GM10248 (cell line): Measurements from ENCODE around the gene COG2.
"Not testable (repeated sequence)": the region's sequence is repeated elsewhere in the genome, so short reads cannot be mapped to it uniquely, and the experiment has no call there.

ENCODE experiments used
- CTCF ChIA-PET: fragments of 300-600 bp; sonication (Branson Sonifier 250); formaldehyde crosslinking; extraction: SDS; loops from one replicate; lab custom pipeline; 2021; ENCODE audit warnings: antibody characterized with exemption; lab: Yijun Ruan, JAX
- POLR2A ChIA-PET: fragments of 350-650 bp; sonication (Branson Sonifier 250); formaldehyde crosslinking; extraction: SDS; loops from one replicate; lab custom pipeline; 2020; ENCODE audit warnings: antibody characterized with exemption; lab: Yijun Ruan, JAX
- DNase-seq: peaks from one replicate; pipeline ENCODE4 v3.0.0; 2012; ENCODE audit errors: extremely low spot score
- TF ChIP-seq, protein P1 (sequence below): IDR thresholded peaks from 2 replicates; pipeline ENCODE4 v1.5.1; 2012; ENCODE audit warnings: mild to moderate bottlenecking, low read depth; ENCODE audit errors: extremely low read depth, missing control alignments, control extremely low read depth

The COG2 gene

DNA sequence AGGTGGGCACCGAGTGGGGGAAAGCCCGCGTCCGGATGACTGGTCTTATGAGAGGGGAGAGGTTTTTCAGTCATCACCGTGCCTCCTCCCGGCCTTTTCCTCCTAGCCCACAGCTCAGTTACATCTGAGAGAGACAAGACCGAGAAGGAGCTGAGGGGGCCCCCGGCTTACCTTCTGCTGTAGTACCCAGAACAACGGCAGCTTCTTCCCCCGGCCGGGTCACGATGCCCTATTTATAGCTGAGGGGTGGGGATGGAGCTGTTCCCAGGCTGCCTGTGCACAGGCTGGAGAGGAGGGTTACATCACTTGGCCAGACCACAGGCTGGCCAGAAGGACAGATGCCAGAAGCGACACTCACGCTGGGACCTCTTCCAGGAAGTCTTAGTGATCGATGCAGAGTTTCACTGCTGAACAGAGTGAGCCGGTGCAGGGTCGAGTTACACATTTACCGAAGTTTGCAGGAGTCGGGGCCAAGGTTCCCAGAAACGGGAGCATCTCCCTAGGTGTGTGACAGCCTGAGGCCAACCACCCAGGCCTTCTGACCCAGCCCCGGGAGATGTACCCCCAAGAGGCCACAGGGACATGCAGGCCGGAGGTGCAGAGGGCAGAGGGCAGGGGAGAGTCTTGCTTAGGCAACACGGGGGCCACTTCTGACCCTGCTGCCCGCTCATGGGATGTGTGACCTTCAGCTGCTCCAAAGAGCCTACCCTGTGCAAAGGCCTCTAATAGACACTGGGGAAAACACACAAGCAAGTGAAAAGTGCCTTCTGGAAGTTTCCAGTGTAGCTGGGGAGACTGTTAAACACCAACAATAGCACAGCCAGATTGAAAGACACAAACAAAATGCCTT, 71.9 kb downstream of the COG2 start, which contains the start of gene AGT:
Gene AGT, minus strand, starts transcription at position 208 of the 850 bp plus-strand sequence. CDS start 3,299 bp downstream, outside the sequence.
- DNase-seq, result no peak
- ChIA-PET POLR2A (no interaction called here), CTCF (no interaction called here)
- TF ChIP-seq, protein P1, sequence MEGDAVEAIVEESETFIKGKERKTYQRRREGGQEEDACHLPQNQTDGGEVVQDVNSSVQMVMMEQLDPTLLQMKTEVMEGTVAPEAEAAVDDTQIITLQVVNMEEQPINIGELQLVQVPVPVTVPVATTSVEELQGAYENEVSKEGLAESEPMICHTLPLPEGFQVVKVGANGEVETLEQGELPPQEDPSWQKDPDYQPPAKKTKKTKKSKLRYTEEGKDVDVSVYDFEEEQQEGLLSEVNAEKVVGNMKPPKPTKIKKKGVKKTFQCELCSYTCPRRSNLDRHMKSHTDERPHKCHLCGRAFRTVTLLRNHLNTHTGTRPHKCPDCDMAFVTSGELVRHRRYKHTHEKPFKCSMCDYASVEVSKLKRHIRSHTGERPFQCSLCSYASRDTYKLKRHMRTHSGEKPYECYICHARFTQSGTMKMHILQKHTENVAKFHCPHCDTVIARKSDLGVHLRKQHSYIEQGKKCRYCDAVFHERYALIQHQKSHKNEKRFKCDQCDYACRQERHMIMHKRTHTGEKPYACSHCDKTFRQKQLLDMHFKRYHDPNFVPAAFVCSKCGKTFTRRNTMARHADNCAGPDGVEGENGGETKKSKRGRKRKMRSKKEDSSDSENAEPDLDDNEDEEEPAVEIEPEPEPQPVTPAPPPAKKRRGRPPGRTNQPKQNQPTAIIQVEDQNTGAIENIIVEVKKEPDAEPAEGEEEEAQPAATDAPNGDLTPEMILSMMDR, result no peak

DNA sequence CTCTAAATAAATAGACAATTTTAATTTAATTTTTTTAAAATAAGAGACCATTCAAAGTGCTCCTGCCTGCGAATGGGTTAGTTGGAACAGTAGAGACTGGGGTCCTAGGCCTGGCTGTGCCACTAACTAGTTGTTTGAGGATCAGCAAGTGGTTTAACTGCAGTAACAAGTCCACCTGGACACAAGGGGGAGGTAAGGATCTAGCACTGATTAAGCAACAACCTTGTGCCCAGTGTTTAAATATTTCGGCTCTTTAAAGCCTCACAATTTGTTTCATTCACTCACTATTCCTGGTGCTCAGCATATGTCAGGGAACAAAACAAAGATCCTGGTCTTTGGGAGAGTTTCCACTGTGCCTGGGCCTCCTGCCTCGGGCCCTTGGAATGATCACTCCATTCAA, 73.2 kb downstream of the COG2 start:
- ChIA-PET POLR2A (no interaction called here), CTCF (no interaction called here)
- TF ChIP-seq, protein P1, result no peak

DNA sequence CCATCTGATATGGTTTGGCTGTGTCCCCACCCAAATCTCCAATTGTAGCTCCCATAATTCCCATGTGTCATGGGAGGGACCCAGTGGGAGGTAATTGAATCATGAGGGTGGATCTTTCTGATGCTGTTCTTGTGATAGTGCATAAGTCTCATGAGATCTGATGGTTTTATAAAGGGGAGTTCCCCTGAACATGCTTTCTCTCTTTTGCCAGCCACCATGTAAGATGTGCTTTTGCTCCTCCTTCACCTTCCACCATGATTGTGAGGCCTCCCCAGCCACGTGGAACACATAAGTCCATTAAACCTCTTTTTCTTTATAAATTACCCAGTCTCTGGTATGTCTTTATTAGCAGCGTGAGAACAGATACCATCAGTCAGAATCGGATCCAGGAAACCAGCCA, 74.2 kb downstream of the COG2 start:
- POLR2A ChIA-PET, DNase-seq: not testable (repeated sequence)
- CTCF ChIA-PET, result interaction anchor here (1.0 kb wide), 1 partner anchor 13 kb away, joined by 3 read pairs; no protein-coding TSS in a partner anchor

More for the DNA sequence above, 73.2 kb downstream of the COG2 start:
- no peak for DNase-seq

DNA sequence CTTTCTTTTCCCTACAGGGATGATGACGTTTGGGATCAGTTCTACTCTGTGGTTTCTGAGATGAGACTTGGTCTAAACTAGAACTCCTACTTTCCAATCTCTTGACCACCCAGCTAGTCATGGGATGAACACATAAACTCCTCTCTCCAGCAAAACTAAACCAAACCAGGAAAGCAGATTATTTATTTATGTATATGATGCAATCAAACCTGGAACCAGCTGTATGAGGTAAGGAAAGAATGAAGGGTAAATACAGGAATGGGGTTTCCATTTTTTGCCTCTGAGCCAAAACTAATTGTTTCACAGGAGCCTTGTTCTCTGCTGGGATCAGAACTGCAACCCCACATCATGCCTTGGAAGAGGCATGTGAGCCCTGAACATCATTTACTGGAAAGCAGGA, 75.0 kb downstream of the COG2 start:
- DNase-seq, result no peak
- CTCF ChIA-PET, result interaction anchor here (1.0 to 1.1 kb wide), 2 partner anchors 13 to 19 kb away, joined by 3 read pairs; no protein-coding TSS in a partner anchor
- POLR2A ChIA-PET, result no interaction called here
- TF ChIP-seq, protein P1, result no peak

DNA sequence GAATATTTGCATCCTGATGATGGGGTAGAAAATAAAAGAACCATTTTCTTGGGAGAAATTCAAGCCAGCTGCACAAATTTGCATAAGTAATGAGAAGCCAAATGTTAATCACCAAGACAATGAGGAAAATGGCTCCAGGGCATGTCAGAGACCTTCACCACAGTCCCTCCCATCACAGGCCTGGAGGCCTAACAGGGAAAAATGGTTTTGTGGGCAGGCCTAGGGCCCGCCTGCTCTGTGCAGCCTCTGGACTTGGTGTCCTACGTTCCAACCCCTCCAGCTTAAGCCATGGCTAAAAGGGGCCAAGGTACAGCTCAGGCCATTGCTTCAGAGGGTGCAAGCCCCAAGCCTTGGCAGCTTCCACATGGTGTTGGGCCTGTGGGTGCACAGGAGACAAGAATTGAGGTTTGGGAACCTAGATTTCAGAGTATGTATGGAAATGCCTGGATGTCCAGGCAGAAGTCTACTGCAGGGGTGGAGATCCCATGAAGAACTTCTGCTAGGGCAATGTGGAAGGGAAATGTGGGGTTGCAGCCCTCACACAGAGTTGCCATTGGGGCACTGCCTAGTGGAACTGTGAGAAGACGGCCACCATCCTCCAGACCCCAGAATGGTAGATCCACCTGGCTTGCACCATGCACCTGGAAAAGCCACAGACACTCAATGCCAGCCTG, 79.7 kb downstream of the COG2 start:
- DNase-seq, CTCF ChIA-PET, POLR2A ChIA-PET: not testable (repeated sequence)

DNA sequence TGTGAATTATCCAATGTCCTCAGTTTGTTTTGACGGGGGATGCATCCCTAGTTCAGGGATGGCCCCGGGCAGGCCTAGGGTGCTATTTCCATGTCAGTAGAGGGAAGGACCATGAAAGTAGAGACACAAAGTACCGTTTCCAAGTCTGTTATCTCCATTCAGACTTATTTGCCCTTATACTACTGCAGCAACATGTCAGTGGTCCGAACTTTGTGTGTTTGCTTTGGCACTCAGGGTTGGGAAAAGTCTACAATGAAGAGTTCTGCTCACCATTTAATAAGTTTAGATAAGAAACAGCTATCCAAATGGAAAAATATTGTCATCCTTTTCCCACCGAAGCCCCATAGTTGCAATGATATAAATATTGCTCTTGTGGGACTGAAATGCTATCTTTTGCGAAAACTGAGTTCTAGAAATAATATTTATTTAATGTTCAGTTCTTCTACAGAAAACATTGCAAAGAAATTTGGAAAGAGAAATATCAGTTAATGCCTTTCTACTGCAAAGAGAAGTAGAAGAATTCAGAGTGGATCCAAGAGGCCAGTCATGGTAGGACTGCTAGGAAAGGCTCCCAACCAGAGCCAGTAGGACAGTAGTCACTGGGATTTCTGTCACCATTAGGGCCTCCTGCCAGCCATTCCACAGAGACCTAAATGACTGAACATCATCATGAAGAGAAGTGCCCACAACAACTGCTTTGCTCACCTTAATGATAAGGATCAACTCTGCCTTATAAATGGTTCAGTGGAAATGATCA, 83.2 kb downstream of the COG2 start:
- CTCF ChIA-PET, result no interaction called here
- DNase-seq, result no peak
- POLR2A ChIA-PET, result no interaction called here
- TF ChIP-seq, protein P1, result no peak

DNA sequence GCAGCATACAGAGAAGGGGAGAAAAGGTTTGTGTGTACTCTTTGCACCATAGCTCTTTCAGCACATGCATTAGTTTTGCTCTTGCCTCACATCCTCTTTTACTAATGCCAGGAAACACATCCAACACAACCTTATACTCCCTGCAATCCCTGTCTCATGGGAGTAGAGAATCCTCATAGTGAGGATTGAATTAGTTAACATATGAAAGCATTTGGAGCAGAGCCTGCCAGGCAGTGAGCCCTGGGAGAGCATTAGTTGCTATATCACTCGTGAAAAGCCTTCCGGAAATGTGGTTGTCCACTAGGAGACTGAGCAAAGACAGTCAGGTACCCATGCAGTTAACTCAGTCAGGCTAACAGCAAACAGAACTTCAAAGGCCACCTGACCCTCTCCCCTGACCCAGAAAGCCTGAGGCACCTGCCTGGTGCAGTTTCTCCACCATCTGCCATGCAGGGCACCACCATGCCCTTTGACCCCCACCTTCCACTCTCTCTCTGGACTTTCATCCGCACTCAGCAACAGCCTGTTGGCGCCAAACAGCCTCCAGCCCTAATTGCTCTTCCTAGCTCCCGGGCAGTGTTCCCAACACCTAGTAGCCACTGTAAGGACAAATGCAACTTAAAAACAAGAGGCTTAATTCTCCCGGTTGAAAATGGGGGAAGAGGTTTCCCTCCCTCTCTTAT, 86.6 kb downstream of the COG2 start:
- ChIA-PET POLR2A (no interaction called here), CTCF (no interaction called here)
- no peak for DNase-seq
- TF ChIP-seq, protein P1, result no peak
